HUES48 (cell line): Measurements from ENCODE around the gene IL36A.

Source experiments
- H3K27ac ChIP-seq: one replicate; pipeline ENCODE4 v1.7.0; 2013; ENCODE audit warnings: low read depth, low read length, inconsistent platforms
- H3K27me3 ChIP-seq: 2 replicates; pipeline ENCODE4 v1.6.1; 2013; ENCODE audit warnings: mild to moderate bottlenecking, low read length; ENCODE audit not compliant: control insufficient read depth, insufficient read depth
- H3K36me3 ChIP-seq: 2 replicates; pipeline ENCODE4 v1.6.1; 2013; ENCODE audit warnings: low read length; ENCODE audit not compliant: control insufficient read depth, insufficient read depth
- H3K4me1 ChIP-seq: 2 replicates; pipeline ENCODE4 v1.6.1; 2013; ENCODE audit warnings: mild to moderate bottlenecking, low read length; ENCODE audit not compliant: control insufficient read depth, insufficient read depth
- H3K4me3 ChIP-seq: 2 replicates; pipeline ENCODE4 v1.5.1; 2013; ENCODE audit warnings: mild to moderate bottlenecking, low read depth, low read length
- H3K9ac ChIP-seq: 2 replicates; pipeline ENCODE4 v1.6.1; 2013; ENCODE audit warnings: mild to moderate bottlenecking, low read depth, low read length, moderate library complexity
- H3K9me3 ChIP-seq: 2 replicates; pipeline ENCODE4 v1.6.1; 2013; ENCODE audit warnings: low read length; ENCODE audit not compliant: control insufficient read depth, insufficient read depth

The IL36A gene

GRCh38 chr2:113024764-113025163 is 19.5 kb downstream of the IL36A start:
- H3K27me3 ChIP-seq, result no peaks in the 10 kb centered on the region
- no peaks in the 10 kb centered on the region for H3K36me3 ChIP-seq
- no peak overlapping the region for H3K4me3 ChIP-seq
- no peak overlapping the region for H3K27ac ChIP-seq
- peaks cover 13% of the 10 kb centered on the region; the same call in 1 of the 2 replicates for H3K4me1 ChIP-seq
- H3K9ac ChIP-seq, result no peak overlapping the region
- no peaks in the 10 kb centered on the region for H3K9me3 ChIP-seq

GRCh38 chr2:113025737-113026136 is 20.5 kb downstream of the IL36A start:
- H3K27me3 ChIP-seq, result no peaks in the 10 kb centered on the region
- no peaks in the 10 kb centered on the region for H3K36me3 ChIP-seq
- peaks cover 13% of the 10 kb centered on the region; the same call in 1 of the 2 replicates for H3K4me1 ChIP-seq

DNA sequence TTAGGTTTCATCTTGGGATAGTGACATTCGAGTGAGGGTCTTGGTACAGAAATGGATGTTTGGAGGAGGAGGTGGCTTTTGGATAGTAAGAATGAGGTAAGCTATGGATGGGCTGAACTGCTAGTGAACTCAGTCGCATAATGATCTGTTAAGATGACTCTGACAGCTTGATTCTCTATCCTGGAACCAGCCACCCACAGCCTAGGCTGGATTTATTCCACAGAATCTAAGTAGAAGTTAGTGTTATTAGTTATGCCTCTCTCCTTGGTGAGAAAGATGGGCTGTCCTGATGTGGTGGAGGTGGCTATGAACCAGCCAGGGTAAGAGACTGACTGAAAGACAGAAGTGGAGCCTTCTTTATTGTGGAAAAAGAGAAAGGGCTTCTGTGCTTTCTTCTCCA is 22.4 kb downstream of the IL36A start:
- no peaks in the 10 kb centered on the region for H3K9me3 ChIP-seq

More at GRCh38 chr2:113025737-113026136, 20.5 kb downstream of the IL36A start:
- H3K9me3 ChIP-seq, result no peaks in the 10 kb centered on the region
- H3K27ac ChIP-seq, result no peak overlapping the region
- H3K9ac ChIP-seq, result no peak overlapping the region
- H3K4me3 ChIP-seq, result no peak overlapping the region

DNA sequence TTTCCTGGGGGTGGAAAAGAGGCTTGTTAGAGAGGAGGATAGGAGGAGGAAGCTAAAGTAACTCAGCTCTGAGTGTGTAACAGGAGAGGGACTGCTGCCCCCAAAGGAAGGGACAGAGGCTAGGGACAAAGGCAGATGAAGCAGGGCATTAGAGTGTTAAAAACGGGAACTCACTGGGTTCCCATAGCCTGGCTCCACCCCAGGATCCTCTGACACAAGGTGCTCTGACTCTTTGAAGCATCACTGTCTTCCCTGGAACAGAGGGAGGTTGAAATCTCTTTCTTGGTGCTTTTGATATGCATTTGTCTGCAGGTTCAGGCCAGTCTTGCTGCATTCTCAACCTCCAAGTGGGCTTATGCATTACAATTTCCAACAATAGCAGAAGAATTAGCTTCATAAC is 22.9 kb downstream of the IL36A start:
- H3K4me1 ChIP-seq, result peaks cover 13% of the 10 kb centered on the region; the same call in 1 of the 2 replicates
- no peak overlapping the region for H3K27ac ChIP-seq
- no peaks in the 10 kb centered on the region for H3K27me3 ChIP-seq
- H3K9ac ChIP-seq, result no peak overlapping the region
- no peaks in the 10 kb centered on the region for H3K9me3 ChIP-seq
- no peaks in the 10 kb centered on the region for H3K36me3 ChIP-seq
- no peak overlapping the region for H3K4me3 ChIP-seq

More for the DNA sequence above, 22.4 kb downstream of the IL36A start:
- Histone ChIP-seq H3K27me3 (no peaks in the 10 kb centered on the region), H3K4me1 (peaks cover 13% of the 10 kb centered on the region; the same call in 1 of the 2 replicates), H3K27ac (no peak overlapping the region), H3K36me3 (no peaks in the 10 kb centered on the region), H3K4me3 (no peak overlapping the region), H3K9ac (no peak overlapping the region)

GRCh38 chr2:113032737-113033136 is 27.5 kb downstream of the IL36A start:
- Histone ChIP-seq H3K4me1 (peaks cover 10% of the 10 kb centered on the region; the same call in 1 of the 2 replicates), H3K4me3 (no peak overlapping the region), H3K9ac (no peak overlapping the region), H3K27ac (no peak overlapping the region), H3K36me3 (no peaks in the 10 kb centered on the region), H3K9me3 (no peaks in the 10 kb centered on the region), H3K27me3 (no peaks in the 10 kb centered on the region)

GRCh38 chr2:113034016-113034415 is 28.8 kb downstream of the IL36A start:
- no peaks in the 10 kb centered on the region for H3K27me3 ChIP-seq
- H3K27ac ChIP-seq, result no peak overlapping the region
- H3K9ac ChIP-seq, result no peak overlapping the region
- no peak overlapping the region for H3K4me3 ChIP-seq
- H3K4me1 ChIP-seq, result no peaks in the 10 kb centered on the region
- H3K36me3 ChIP-seq, result no peaks in the 10 kb centered on the region
- no peaks in the 10 kb centered on the region for H3K9me3 ChIP-seq

- no peak overlapping the region for H3K9ac ChIP-seq
- H3K4me1 ChIP-seq, result no peaks in the 10 kb centered on the region
- H3K27me3 ChIP-seq, result no peaks in the 10 kb centered on the region
- no peak overlapping the region for H3K4me3 ChIP-seq
- H3K27ac ChIP-seq, result no peak overlapping the region
- no peaks in the 10 kb centered on the region for H3K36me3 ChIP-seq
- H3K9me3 ChIP-seq, result no peaks in the 10 kb centered on the region
Measured at GRCh38 chr2:113036763-113037162, 31.5 kb downstream of the IL36A start.

DNA sequence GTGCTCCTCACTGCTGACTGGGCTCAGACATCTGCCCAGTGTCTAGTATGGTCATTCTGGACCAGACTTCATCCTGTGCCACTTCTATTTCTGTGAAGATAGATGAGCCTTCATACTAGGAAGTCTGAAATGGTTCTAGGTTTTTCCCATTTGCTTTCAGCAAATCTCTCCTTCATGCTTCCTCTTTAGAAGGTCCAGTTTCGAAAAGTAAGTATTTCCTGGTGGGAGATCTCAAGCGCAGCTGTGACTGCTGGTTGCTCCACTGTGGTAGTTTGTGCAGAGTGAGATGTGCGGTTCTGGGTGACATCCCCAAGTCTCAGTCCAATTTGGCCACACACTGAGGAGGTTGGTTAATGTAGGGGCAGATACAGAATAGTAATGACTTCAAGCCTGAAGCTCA is 33.0 kb downstream of the IL36A start:
- H3K9me3 ChIP-seq, result no peaks in the 10 kb centered on the region
- H3K4me3 ChIP-seq, result no peak overlapping the region
- H3K4me1 ChIP-seq, result no peaks in the 10 kb centered on the region
- no peaks in the 10 kb centered on the region for H3K36me3 ChIP-seq
- no peak overlapping the region for H3K27ac ChIP-seq
- H3K9ac ChIP-seq, result no peak overlapping the region
- H3K27me3 ChIP-seq, result no peaks in the 10 kb centered on the region

GRCh38 chr2:113039158-113039557 is 33.9 kb downstream of the IL36A start:
- Histone ChIP-seq H3K9ac (no peak overlapping the region), H3K27me3 (no peaks in the 10 kb centered on the region), H3K27ac (no peak overlapping the region), H3K9me3 (no peaks in the 10 kb centered on the region), H3K4me1 (no peaks in the 10 kb centered on the region), H3K4me3 (no peak overlapping the region), H3K36me3 (no peaks in the 10 kb centered on the region)

DNA sequence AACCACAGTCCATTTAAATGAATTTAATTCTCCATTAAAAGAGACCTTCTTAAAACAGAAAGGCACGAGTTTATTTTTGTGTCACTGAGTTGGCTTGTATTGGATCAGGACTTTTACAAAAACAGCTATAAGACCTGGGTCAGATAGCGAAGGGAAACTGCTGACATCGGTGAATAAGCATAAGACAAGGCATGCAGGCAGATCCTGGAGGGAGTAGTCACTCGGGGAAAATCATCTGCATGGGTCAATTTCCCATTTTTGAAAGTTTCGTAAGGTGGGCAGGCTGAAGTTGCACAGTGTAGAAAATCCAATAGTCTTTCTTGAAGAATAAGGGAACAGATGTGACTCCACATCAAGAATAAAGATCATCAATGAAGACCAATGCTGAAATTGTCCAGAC is 34.5 kb downstream of the IL36A start:
- H3K36me3 ChIP-seq, result no peaks in the 10 kb centered on the region
- no peak overlapping the region for H3K4me3 ChIP-seq
- no peaks in the 10 kb centered on the region for H3K9me3 ChIP-seq
- no peak overlapping the region for H3K9ac ChIP-seq
- no peaks in the 10 kb centered on the region for H3K4me1 ChIP-seq
- no peaks in the 10 kb centered on the region for H3K27me3 ChIP-seq
- no peak overlapping the region for H3K27ac ChIP-seq

DNA sequence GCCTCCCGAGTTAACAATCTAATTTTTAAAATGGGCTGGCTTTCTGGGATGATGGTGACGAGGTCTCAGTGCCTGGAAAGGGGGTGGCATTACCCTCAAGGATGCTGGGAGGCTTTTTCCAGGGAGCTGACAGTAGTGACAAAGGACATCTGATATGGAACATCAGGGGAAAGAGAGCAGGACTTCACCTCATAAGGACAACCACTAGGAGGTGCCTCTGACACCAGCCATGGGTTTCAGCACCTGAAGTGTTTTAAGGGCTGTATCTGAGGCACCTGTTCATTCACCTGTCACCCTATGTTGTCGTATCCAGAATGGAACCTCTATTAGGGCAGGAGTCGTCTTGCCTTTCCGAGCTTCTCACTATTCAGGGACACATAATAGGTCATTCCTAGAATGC is 36.6 kb downstream of the IL36A start:
- peaks cover 7% of the 10 kb centered on the region for H3K9me3 ChIP-seq
- no peak overlapping the region for H3K4me3 ChIP-seq
- no peaks in the 10 kb centered on the region for H3K27me3 ChIP-seq
- H3K36me3 ChIP-seq, result no peaks in the 10 kb centered on the region
- no peak overlapping the region for H3K27ac ChIP-seq
- no peaks in the 10 kb centered on the region for H3K4me1 ChIP-seq
- no peak overlapping the region for H3K9ac ChIP-seq

GRCh38 chr2:113046465-113046864 is 41.2 kb downstream of the IL36A start:
- Histone ChIP-seq H3K9ac (no peak overlapping the region), H3K36me3 (no peaks in the 10 kb centered on the region), H3K27me3 (no peaks in the 10 kb centered on the region), H3K4me1 (no peaks in the 10 kb centered on the region), H3K4me3 (no peak overlapping the region), H3K27ac (no peak overlapping the region), H3K9me3 (peaks cover 25% of the 10 kb centered on the region)
